ENCODE data around the gene ETV4. TPM values are rescaled to one million over a fixed set of nuclear protein-coding genes. Genes with fewer than 3 reads are reported as not detected.

The ETV4 gene
- total RNA-seq, 4 donors from 2014 or later = 0.29 to 0.67 (median 0.42) TPM; not detected in 1

DNA sequence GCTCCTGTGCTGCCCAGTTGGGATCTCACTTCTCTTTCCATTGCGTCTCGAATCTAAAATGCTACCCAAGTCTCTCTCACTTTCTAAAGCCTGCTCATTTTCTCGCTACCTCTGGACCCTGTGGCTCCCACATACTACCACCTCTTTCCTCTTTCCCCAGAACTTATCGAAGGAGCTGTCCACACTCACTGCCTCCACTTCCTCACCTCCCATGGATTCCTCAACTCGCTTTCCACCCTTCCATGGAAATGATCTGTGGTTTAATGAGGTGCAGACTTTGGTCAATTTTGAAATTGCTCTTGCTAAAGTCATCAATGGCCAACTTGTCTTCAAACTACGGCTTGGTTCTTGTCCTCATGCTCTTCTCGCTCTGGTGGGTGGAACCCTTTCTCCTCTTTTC lies 37.2 kb upstream of the ETV4 start:
- in situ Hi-C loops (cut with MboI; ENCODE audit: low sequenced_read_pairs in 4 of 4) = no loop called here

GRCh38 chr17:43581613-43582012 lies 35.5 kb upstream of the ETV4 start:
- in situ Hi-C loops (cut with MboI; ENCODE audit: low sequenced_read_pairs in 4 of 4) = no loop called here

More for the DNA sequence above, 37.2 kb upstream of the ETV4 start:
- Histone ChIP-seq H3K27ac (no peak overlapping the region), H3K9me3 (no peaks in the 10 kb centered on the region), H3K4me3 (no peak overlapping the region), H3K4me1 (peaks cover 10 to 20% of the 10 kb centered on the region in 2 donors), H3K36me3 (no peaks in the 10 kb centered on the region), H3K27me3 (no peaks in the 10 kb centered on the region)
- ATAC-seq = no peak
- no peak for DNase-seq
- intact Hi-C loops (cut with DNase I; ENCODE audit: low total_unique reads) = no loop called here
- TF ChIP-seq, protein P1, sequence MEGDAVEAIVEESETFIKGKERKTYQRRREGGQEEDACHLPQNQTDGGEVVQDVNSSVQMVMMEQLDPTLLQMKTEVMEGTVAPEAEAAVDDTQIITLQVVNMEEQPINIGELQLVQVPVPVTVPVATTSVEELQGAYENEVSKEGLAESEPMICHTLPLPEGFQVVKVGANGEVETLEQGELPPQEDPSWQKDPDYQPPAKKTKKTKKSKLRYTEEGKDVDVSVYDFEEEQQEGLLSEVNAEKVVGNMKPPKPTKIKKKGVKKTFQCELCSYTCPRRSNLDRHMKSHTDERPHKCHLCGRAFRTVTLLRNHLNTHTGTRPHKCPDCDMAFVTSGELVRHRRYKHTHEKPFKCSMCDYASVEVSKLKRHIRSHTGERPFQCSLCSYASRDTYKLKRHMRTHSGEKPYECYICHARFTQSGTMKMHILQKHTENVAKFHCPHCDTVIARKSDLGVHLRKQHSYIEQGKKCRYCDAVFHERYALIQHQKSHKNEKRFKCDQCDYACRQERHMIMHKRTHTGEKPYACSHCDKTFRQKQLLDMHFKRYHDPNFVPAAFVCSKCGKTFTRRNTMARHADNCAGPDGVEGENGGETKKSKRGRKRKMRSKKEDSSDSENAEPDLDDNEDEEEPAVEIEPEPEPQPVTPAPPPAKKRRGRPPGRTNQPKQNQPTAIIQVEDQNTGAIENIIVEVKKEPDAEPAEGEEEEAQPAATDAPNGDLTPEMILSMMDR (IDR thresholded peaks at IDR 0.05 in 4 of 5, conservative IDR thresholded peaks at IDR 0.05 in 1 of 5) = no peak
- TF ChIP-seq POLR2A (IDR thresholded peaks at IDR 0.05) = no peak

DNA sequence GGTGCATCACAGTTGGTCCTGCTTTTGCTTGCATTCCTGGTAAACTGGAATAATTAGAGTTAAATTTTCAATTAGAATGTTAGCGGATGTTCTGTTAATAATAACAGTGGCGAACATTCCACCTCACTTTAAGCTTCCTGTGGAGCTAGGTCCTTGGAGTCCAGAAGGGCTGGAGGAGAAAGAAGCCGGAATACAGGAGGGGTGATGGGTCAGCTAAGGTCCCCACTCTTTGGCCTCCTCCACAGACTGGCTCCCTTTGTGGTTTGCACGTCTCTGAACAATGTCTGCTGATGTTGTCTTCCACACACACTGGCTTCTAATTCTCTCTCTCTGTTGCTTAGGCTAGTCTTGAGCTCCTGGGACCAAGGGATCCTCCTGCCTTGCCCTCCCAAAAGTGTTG lies 35.0 kb upstream of the ETV4 start:
- H3K27me3 ChIP-seq = no peaks in the 10 kb centered on the region
- no peaks in the 10 kb centered on the region for H3K9me3 ChIP-seq
- no peak overlapping the region for H3K4me3 ChIP-seq
- H3K27ac ChIP-seq = peak overlapping the region in 3 of 4 donors; percentile 28 to 58 (median 56)
- TF ChIP-seq POLR2A (IDR thresholded peaks at IDR 0.05) = no peak
- TF ChIP-seq, protein P1 (IDR thresholded peaks at IDR 0.05 in 4 of 5, conservative IDR thresholded peaks at IDR 0.05 in 1 of 5) = no peak
- intact Hi-C loops (cut with DNase I; ENCODE audit: low total_unique reads) (no loop called here), in situ Hi-C loops (cut with MboI; ENCODE audit: low sequenced_read_pairs in 4 of 4) (no loop called here)
- peaks cover 13 to 29% of the 10 kb centered on the region in 2 donors for H3K4me1 ChIP-seq
- ATAC-seq (peak in 1 of 2 donors; percentile 13), DNase-seq (no peak)
- H3K36me3 ChIP-seq = no peaks in the 10 kb centered on the region

More at GRCh38 chr17:43581613-43582012, 35.5 kb upstream of the ETV4 start:
- H3K4me1 ChIP-seq = peaks cover 13 to 25% of the 10 kb centered on the region in 2 donors
- intact Hi-C loops (cut with DNase I; ENCODE audit: low total_unique reads) = no loop called here
- no peaks in the 10 kb centered on the region for H3K9me3 ChIP-seq
- no peak overlapping the region for H3K4me3 ChIP-seq
- DNase-seq = no peak
- no peaks in the 10 kb centered on the region for H3K36me3 ChIP-seq
- TF ChIP-seq, protein P1 (IDR thresholded peaks at IDR 0.05 in 4 of 5, conservative IDR thresholded peaks at IDR 0.05 in 1 of 5) = no peak
- TF ChIP-seq POLR2A (IDR thresholded peaks at IDR 0.05) = no peak
- no peak for ATAC-seq
- H3K27ac ChIP-seq = peak overlapping the region in 3 of 4 donors; percentile 28 to 58 (median 56)
- no peaks in the 10 kb centered on the region for H3K27me3 ChIP-seq

DNA sequence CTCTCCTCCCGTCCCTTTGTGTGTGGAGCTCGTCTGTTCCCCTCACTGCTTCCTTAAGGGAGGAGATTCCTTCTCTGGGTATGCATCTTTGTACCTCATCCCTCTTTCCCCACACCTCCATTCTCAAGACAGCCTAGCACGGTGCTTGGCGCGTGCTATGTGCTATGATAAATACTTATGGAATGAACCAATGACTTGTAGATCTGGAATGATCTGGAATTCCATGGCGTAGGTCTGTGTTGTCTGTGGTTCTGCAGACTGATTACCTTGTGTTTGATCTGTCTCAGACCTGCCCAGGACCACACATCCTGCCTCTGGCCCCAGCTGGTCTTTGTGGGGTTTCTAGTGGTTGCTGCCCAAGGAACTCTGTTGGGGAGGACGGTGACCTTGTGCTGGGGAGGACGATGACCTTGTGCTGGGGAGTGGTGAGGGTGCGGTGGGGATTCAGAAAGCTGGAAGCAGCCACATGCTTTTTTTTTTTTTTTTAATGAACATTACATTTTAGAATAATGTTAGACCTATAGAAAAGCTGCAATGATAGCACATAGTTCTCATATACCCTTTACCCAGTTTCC lies 33.5 kb upstream of the ETV4 start:
- in situ Hi-C loops (cut with MboI; ENCODE audit: low sequenced_read_pairs in 4 of 4) = loop anchor here (5.0 to 10.0 kb wide), 2 partner anchors 93 to 175 kb away; partner anchors contain the start of gene SOST (in 1 of the 4)
- intact Hi-C loops (cut with DNase I; ENCODE audit: low total_unique reads) = no loop called here
- no peak for ATAC-seq

More for the DNA sequence above, 33.5 kb upstream of the ETV4 start:
- peaks cover 13 to 29% of the 10 kb centered on the region in 2 donors for H3K4me1 ChIP-seq
- H3K9me3 ChIP-seq = no peaks in the 10 kb centered on the region
- TF ChIP-seq, protein P1 (IDR thresholded peaks at IDR 0.05 in 4 of 5, conservative IDR thresholded peaks at IDR 0.05 in 1 of 5) = no peak
- no peak for TF ChIP-seq POLR2A (IDR thresholded peaks at IDR 0.05)
- H3K27ac ChIP-seq = peak overlapping the region in 2 of 4 donors; percentile 45 to 67
- H3K27me3 ChIP-seq = no peaks in the 10 kb centered on the region
- H3K36me3 ChIP-seq = no peaks in the 10 kb centered on the region
- DNase-seq = no peak
- no peak overlapping the region for H3K4me3 ChIP-seq
